ENCODE results near the gene RALY. TPM values are rescaled to one million over a fixed set of nuclear protein-coding genes. Genes with fewer than 3 reads are reported as not detected.

The RALY gene
- total RNA-seq, 1 experiment from 2014 or later: 119 TPM

- Histone ChIP-seq H3K79me2 (ENCODE audit: insufficient read depth, low read length) (peaks cover 95% of the 10 kb centered on the region), H3K9me2 (ENCODE audit: insufficient read depth) (no peaks in the 10 kb centered on the region), H3K27ac (ENCODE audit: low read depth, low read length) (no peak overlapping the region), H3K4me3 (replicated peaks in 1 of 2; ENCODE audit: low read depth in 1 of 2, low read length in 2 of 2) (no peak overlapping the region), H3K9ac (ENCODE audit: low read length) (no peak overlapping the region), H3K4me2 (ENCODE audit: low read length) (no peak overlapping the region), H3K27me3 (ENCODE audit: insufficient read depth, low read length) (no peaks in the 10 kb centered on the region), H3K9me3 (ENCODE audit: control insufficient read depth in 1 of 2, insufficient read depth in 1 of 2, low read depth in 1 of 2, low read length in 2 of 2) (no peaks in the 10 kb centered on the region), H3K4me1 (ENCODE audit: control insufficient read depth in 1 of 2, insufficient read depth in 2 of 2, low read length in 2 of 2) (no peaks in the 10 kb centered on the region), H3K36me3 (ENCODE audit: control insufficient read depth in 1 of 2, insufficient read depth in 2 of 2, low read length in 2 of 2) (no peaks in the 10 kb centered on the region), H2AFZ (ENCODE audit: low read depth, low read length, poor library complexity, severe bottlenecking) (no peak overlapping the region), H4K20me1 (ENCODE audit: insufficient read depth) (peaks cover 11% of the 10 kb centered on the region)
- CTCF ChIA-PET: no interaction called here
- RAD21 ChIA-PET (ENCODE audit: low non-redundant PET in 1 of 2, low total read pairs in 2 of 2, uncharacterized antibody in 2 of 2, unreplicated experiment in 2 of 2): no interaction called here
- POLR2A ChIA-PET: interaction anchor here (1.5 kb wide), 1 partner anchor 18 kb away, joined by 7 read pairs; the partner anchor contains the start of gene RALY
- DNase-seq (ENCODE audit: low read depth, low spot score) (no peak), ATAC-seq (no peak)
- intact Hi-C loops (cut with micrococcal nuclease): no loop called here
- BruUV-seq (replicated peaks): no TSS peak
- TF ChIP-seq EGR1 (IDR thresholded peaks at IDR 0.05; ENCODE audit: low read depth) (no peak), FOSL1 (IDR thresholded peaks at IDR 0.05; ENCODE audit: low read depth) (no peak), EZH2phosphoT487 (IDR thresholded peaks at IDR 0.05; ENCODE audit: borderline replicate concordance) (no peak), YY1 (IDR thresholded peaks at IDR 0.05; ENCODE audit: extremely low read depth, insufficient replicate concordance, low read depth, low read length) (no peak), CEBPB (IDR thresholded peaks at IDR 0.05; ENCODE audit: low read depth) (no peak), SIN3A (IDR thresholded peaks at IDR 0.05; ENCODE audit: low read depth) (no peak), POLR2A (IDR thresholded peaks at IDR 0.05; ENCODE audit: borderline replicate concordance, extremely low read depth, insufficient read depth, insufficient read length) (no peak), SRF (IDR thresholded peaks at IDR 0.05; ENCODE audit: low read depth) (no peak), ATF3 (IDR thresholded peaks at IDR 0.05) (no peak), POLR2AphosphoS5 (IDR thresholded peaks at IDR 0.05; ENCODE audit: low read depth, low read length) (no peak), CTCF (IDR thresholded peaks at IDR 0.05 in 2 of 3, conservative IDR thresholded peaks at IDR 0.05 in 1 of 3; ENCODE audit: borderline replicate concordance in 1 of 3, insufficient read depth in 1 of 3, low read depth in 2 of 3, low read length in 2 of 3) (no peak), ZFX (IDR thresholded peaks at IDR 0.05) (no peak), ZNF274 (IDR thresholded peaks at IDR 0.05; ENCODE audit: low read depth, low read length) (no peak), REST (IDR thresholded peaks at IDR 0.05; ENCODE audit: low read depth) (no peak), MAX (IDR thresholded peaks at IDR 0.05) (no peak), ZBTB33 (IDR thresholded peaks at IDR 0.05; ENCODE audit: extremely low read depth, insufficient replicate concordance, low read length) (no peak), RAD21 (IDR thresholded peaks at IDR 0.05; ENCODE audit: low read depth) (no peak), SP1 (IDR thresholded peaks at IDR 0.05; ENCODE audit: low read depth) (no peak), ELF1 (IDR thresholded peaks at IDR 0.05; ENCODE audit: borderline replicate concordance, low read depth) (no peak), CBX3 (IDR thresholded peaks at IDR 0.05; ENCODE audit: low read depth) (no peak)
These were observed 17.6 kb downstream of the RALY start for GRCh38 chr20:34011275-34011674.

All from HCT116 (cell line).